Hepatocyte (in vitro differentiated cells): Measurements from ENCODE around the gene ARAF. TPM values are rescaled to one million over a fixed set of nuclear protein-coding genes. Genes with fewer than 3 reads are reported as not detected.
"Not testable (repeated sequence)": the region's sequence is repeated elsewhere in the genome, so short reads cannot be mapped to it uniquely, and the experiment has no call there.

ENCODE experiments used
- DNase-seq: peaks from one replicate; pipeline ENCODE4 v3.0.0-alpha.2; 2016; ENCODE audit warnings: low spot score
- H2AFZ ChIP-seq: fragments of 200-600 bp; sonication (generic); 2 replicates; pipeline ENCODE4 v1.6.0; 2016; ENCODE audit warnings: antibody characterized with exemption, mild to moderate bottlenecking
- H3K27ac ChIP-seq: fragments of 200-600 bp; sonication (generic); 2 replicates; pipeline ENCODE4 v1.5.1; 2016; ENCODE audit warnings: mild to moderate bottlenecking
- H3K27me3 ChIP-seq: fragments of 200-600 bp; sonication (generic); 2 replicates; pipeline ENCODE4 v1.6.1; 2016
- H3K36me3 ChIP-seq: fragments of 200-600 bp; sonication (generic); replicated peaks from 2 replicates; pipeline ENCODE4 v1.5.1; 2016; ENCODE audit warnings: low read depth; ENCODE audit not compliant: insufficient read depth
- H3K4me1 ChIP-seq: fragments of 200-600 bp; sonication (generic); 2 replicates; pipeline ENCODE4 v1.5.1; 2016; ENCODE audit warnings: mild to moderate bottlenecking, moderate library complexity; ENCODE audit not compliant: insufficient read depth
- H3K4me2 ChIP-seq: fragments of 200-600 bp; sonication (generic); 2 replicates; pipeline ENCODE4 v1.6.0; 2016
- H3K4me3 ChIP-seq: fragments of 200-600 bp; sonication (generic); 2 replicates; pipeline ENCODE4 v1.5.1; 2016; ENCODE audit warnings: mild to moderate bottlenecking
- H3K79me2 ChIP-seq: fragments of 200-600 bp; sonication (generic); 2 replicates; pipeline ENCODE4 v1.6.0; 2017; ENCODE audit warnings: mild to moderate bottlenecking
- H3K9me2 ChIP-seq: fragments of 200-600 bp; sonication (generic); replicated peaks from 2 replicates; pipeline ENCODE4 v1.6.0; 2017; ENCODE audit warnings: mild to moderate bottlenecking; ENCODE audit not compliant: insufficient read depth
- H3K9me3 ChIP-seq: fragments of 200-600 bp; sonication (generic); 2 replicates; pipeline ENCODE4 v1.5.1; 2016; ENCODE audit warnings: low read depth, mild to moderate bottlenecking
- H4K20me1 ChIP-seq: fragments of 200-600 bp; sonication (generic); 2 replicates; pipeline ENCODE4 v1.6.0; 2016; ENCODE audit warnings: mild to moderate bottlenecking; ENCODE audit not compliant: insufficient read depth, poor library complexity, severe bottlenecking
- EZH2 ChIP-seq: fragments of 200-600 bp; sonication (generic); IDR thresholded peaks from 2 replicates; pipeline ENCODE4 v1.6.1; 2016; ENCODE audit warnings: antibody characterized with exemption, mild to moderate bottlenecking, borderline replicate concordance
- EZH2phosphoT487 ChIP-seq: fragments of 200-600 bp; sonication (generic); IDR thresholded peaks from one replicate; pipeline ENCODE4 v1.6.1; 2018; ENCODE audit warnings: antibody characterized with exemption, mild to moderate bottlenecking, low read depth, moderate library complexity; ENCODE audit not compliant: unreplicated experiment, severe bottlenecking
- WGBS: methylation state at CpG from one replicate; pipeline ENCODE4 v1.1.6; 2016; ENCODE audit warnings: low lambda C conversion rate; ENCODE audit errors: missing lambda C conversion rate; 5-methylcytosine and 5-hydroxymethylcytosine counted together
- polyA plus RNA-seq: library from polyadenylated mRNA; unstranded; fragments of >200 nt; fragmentation: Nextera tagmentation; extraction: Ambion mirVana; gene quantifications from 2 replicates; pipeline ENCODE4 v1.2.1, GENCODE V29; 2016
- total RNA-seq: library from RNA; depleted of rRNA; stranded (reverse); fragments of >200 nt; gene quantifications from 2 replicates; pipeline ENCODE4 v1.2.3, GENCODE V29; 2014
- TF ChIP-seq, protein P1 (sequence below): fragments of 200-600 bp; sonication (generic); IDR thresholded peaks from 2 replicates; pipeline ENCODE4 v1.5.1; 2016; ENCODE audit warnings: antibody characterized with exemption, mild to moderate bottlenecking; ENCODE audit not compliant: poor library complexity

Gene ARAF
- total RNA-seq (29.8 and 44.0 TPM in 2 replicates), polyA plus RNA-seq (86.7 and 89.6 TPM in 2 replicates)

DNA sequence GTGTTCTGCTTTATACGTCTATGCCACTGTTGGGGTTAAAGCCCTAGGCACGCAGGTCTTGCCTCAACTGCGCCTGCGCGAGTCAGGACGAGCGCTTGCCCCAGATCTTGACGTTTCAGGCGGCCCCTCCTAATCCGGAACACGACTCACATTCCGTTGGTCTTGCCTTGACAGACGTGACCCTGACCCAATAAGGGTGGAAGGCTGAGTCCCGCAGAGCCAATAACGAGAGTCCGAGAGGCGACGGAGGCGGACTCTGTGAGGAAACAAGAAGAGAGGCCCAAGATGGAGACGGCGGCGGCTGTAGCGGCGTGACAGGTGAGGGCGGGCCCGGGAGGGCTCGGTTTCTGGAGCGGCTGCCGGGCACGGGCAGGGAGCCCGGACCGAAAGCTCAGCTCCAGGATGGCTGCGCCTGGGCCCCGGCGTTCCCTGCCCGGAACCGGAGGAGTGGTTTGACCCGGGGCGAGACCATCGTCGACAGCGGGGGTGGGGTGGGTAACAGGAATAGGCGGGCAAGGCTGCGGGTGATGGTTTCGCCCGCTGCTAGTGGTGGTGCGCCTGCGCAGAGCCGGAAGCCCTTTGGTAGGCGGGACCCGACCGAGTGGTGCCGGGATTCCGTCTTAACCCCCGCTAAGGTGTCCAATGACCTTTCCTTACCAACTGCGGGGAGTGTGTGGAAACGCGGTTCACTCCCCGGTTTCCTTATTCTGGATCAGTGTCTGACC lies at the start of gene ARAF:
Gene ARAF (plus strand): TSS at position 272 of the 725 bp plus-strand sequence. CDS start 1,763 bp downstream, outside the sequence.
- TF ChIP-seq EZH2phosphoT487 (no peak), EZH2 (no peak)
- TF ChIP-seq, protein P1, sequence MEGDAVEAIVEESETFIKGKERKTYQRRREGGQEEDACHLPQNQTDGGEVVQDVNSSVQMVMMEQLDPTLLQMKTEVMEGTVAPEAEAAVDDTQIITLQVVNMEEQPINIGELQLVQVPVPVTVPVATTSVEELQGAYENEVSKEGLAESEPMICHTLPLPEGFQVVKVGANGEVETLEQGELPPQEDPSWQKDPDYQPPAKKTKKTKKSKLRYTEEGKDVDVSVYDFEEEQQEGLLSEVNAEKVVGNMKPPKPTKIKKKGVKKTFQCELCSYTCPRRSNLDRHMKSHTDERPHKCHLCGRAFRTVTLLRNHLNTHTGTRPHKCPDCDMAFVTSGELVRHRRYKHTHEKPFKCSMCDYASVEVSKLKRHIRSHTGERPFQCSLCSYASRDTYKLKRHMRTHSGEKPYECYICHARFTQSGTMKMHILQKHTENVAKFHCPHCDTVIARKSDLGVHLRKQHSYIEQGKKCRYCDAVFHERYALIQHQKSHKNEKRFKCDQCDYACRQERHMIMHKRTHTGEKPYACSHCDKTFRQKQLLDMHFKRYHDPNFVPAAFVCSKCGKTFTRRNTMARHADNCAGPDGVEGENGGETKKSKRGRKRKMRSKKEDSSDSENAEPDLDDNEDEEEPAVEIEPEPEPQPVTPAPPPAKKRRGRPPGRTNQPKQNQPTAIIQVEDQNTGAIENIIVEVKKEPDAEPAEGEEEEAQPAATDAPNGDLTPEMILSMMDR = no peak
- H3K4me3 ChIP-seq = peak within 1 kb of the TSS; percentile 46
- no peaks in the 10 kb centered on the region for H3K27me3 ChIP-seq
- no peaks in the 10 kb centered on the region for H3K4me1 ChIP-seq
- H3K27ac ChIP-seq = peak within 1 kb of the TSS; percentile 97
- WGBS = 45% methylated on average over 46 of the region's 59 CpGs
- peak within 1 kb of the TSS; percentile 21 for H2AFZ ChIP-seq
- H3K36me3 ChIP-seq = no peaks in the 10 kb centered on the region
- no peaks in the 10 kb centered on the region for H4K20me1 ChIP-seq
- H3K9me3 ChIP-seq = no peaks in the 10 kb centered on the region
- peak; percentile 95 for DNase-seq
- no peaks in the 10 kb centered on the region for H3K9me2 ChIP-seq
- peaks cover 12% of the 10 kb centered on the region for H3K79me2 ChIP-seq
- H3K4me2 ChIP-seq = peak within 1 kb of the TSS; percentile 77

DNA sequence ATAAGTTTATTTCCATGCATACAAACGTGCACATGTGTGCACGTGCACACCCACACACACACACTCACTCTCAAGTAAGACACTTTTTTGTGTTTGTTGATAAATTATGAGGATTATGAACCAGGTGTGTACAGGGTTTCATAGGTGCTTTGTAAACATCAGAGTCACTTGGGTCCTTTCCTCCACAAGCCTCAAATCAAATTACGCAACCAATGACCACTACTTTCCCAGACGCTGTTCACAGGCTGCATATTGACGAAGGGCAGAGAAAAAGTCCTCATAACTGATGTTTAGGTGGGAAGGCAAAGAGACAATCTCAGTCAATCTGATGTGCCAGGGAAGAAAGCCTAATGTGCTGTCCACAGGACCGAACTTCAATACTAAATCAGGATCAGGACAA lies 48.6 kb upstream of the ARAF start:
- not testable (repeated sequence) for H3K27me3 ChIP-seq, H3K9me2 ChIP-seq, H3K4me1 ChIP-seq, H3K36me3 ChIP-seq, H4K20me1 ChIP-seq, H3K4me3 ChIP-seq, DNase-seq, H3K27ac ChIP-seq, H3K79me2 ChIP-seq, H3K9me3 ChIP-seq, H2AFZ ChIP-seq
- peak overlapping the region; percentile 54 for H3K4me2 ChIP-seq
- WGBS = 67% methylated on average over 6 of the region's 6 CpGs

DNA sequence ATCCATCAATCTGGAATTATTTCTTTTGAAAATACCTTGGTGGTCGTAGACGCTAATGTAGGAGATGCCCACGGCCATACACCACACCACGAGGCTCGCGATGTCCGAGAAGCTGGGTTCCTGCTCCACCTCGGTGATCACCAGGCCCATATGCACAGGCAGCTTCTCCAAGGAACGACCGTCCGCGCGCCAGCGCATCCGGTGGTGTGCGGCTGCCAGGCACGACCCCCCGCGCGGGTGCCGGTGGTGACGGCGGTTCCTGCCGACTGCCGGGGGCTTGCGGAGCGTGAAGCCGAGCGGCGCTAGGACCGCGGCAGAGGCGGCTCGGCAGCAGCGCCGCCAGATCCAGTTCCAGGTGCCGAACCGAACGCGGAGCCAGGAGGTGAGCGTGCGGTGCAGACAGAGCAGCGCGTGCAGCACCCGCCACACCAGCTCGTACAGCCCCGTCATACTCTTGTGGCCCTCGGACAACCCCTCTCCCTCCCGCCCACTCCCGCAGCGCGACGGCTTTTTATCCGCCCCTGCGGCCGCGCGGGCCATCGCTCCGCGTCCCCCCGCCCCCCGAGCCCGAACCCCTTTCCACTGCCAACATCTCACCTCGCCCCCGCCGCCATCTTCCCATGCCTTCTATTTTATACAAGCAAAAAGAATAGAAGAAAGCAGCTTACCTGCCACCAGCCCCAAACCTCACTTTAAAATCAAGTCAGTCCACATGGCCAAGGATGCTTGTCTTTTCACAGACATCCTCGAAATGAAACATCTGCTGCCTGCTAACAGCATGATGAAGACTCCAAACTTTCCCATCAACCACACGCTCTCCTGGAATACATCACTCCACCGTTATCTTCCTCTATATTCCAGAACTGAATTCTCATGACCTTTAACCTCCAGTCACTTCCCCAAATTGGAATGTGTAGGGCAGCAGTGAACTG lies 47.7 kb upstream of the ARAF start:
- H3K27me3 ChIP-seq, H3K9me3 ChIP-seq, H3K36me3 ChIP-seq, H3K79me2 ChIP-seq, H3K4me1 ChIP-seq, H3K9me2 ChIP-seq, H3K4me3 ChIP-seq, H4K20me1 ChIP-seq, H3K27ac ChIP-seq, DNase-seq: not testable (repeated sequence)
- 49% methylated on average over 13 of the region's 70 CpGs for WGBS
- peak overlapping the region; percentile 60 for H2AFZ ChIP-seq
- peak overlapping the region; percentile 79 for H3K4me2 ChIP-seq

DNA sequence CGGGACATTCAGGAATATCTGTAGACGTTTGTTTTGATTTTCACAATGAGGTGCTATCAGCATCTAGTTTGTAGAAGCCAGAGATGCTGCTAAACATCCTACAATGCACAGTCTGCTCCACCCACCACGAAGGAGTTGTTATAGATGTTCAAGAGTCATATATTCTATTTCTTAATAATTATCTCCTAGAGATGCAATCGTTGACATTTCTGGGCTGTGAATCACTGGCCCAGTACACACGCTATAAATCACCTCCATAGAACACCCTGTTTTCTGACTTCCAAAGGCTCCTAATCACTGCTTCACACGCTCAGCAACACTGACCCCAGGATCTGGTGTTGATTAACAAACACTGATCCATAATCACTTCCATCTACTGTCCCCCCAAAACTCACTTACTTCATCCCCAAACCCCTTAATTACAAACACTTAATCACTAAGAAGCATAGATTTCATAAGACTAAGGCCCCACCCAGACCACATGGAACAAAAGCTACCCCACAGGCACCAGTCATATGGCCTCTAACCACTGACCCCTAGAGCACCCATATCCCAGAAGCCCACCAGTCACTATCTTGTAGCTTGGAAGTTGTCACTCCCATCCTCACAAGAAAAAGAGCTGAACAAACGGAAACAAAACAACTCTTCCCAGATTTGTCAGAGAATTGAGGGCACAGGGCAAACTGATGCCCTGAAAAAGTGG lies 46.3 kb upstream of the ARAF start:
- no peak overlapping the region for H3K4me2 ChIP-seq
- TF ChIP-seq EZH2 (no peak), EZH2phosphoT487 (no peak)
- TF ChIP-seq, protein P1 = no peak
- peak; percentile 16 for DNase-seq
- no peaks in the 10 kb centered on the region for H4K20me1 ChIP-seq
- no peaks in the 10 kb centered on the region for H3K4me1 ChIP-seq
- WGBS = 61% methylated on average over 7 of the region's 7 CpGs
- H3K9me3 ChIP-seq = no peaks in the 10 kb centered on the region
- no peaks in the 10 kb centered on the region for H3K79me2 ChIP-seq
- H3K9me2 ChIP-seq = no peaks in the 10 kb centered on the region
- H3K4me3 ChIP-seq = no peak overlapping the region
- no peaks in the 10 kb centered on the region for H3K36me3 ChIP-seq
- no peaks in the 10 kb centered on the region for H3K27me3 ChIP-seq
- H3K27ac ChIP-seq = peak overlapping the region; percentile 16
- H2AFZ ChIP-seq = no peak overlapping the region
